Activated CD4-positive, alpha-beta T cell treated with anti-CD3 and anti-CD28 coated beads for 24 hours (primary cell): ENCODE data around the gene NBL1.

Experiments
- DNase-seq, 2 donors: peaks; one replicate each; pipeline ENCODE4 v3.0.0-alpha.2; 2020; ENCODE audit warnings: low read depth in 2 of 2

Gene NBL1, protein sequence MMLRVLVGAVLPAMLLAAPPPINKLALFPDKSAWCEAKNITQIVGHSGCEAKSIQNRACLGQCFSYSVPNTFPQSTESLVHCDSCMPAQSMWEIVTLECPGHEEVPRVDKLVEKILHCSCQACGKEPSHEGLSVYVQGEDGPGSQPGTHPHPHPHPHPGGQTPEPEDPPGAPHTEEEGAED

GRCh38 chr1:19643602-19644394 lies at the start of gene NBL1:
TSS of gene NBL1 (plus strand) at chr1:19644311. CDS start at chr1:19655031, 10,720 bp downstream.
- DNase-seq = peak; percentile 40 to 52

GRCh38 chr1:19596065-19596713 lies 47.9 kb upstream of the NBL1 start:
- no peak for DNase-seq

DNA sequence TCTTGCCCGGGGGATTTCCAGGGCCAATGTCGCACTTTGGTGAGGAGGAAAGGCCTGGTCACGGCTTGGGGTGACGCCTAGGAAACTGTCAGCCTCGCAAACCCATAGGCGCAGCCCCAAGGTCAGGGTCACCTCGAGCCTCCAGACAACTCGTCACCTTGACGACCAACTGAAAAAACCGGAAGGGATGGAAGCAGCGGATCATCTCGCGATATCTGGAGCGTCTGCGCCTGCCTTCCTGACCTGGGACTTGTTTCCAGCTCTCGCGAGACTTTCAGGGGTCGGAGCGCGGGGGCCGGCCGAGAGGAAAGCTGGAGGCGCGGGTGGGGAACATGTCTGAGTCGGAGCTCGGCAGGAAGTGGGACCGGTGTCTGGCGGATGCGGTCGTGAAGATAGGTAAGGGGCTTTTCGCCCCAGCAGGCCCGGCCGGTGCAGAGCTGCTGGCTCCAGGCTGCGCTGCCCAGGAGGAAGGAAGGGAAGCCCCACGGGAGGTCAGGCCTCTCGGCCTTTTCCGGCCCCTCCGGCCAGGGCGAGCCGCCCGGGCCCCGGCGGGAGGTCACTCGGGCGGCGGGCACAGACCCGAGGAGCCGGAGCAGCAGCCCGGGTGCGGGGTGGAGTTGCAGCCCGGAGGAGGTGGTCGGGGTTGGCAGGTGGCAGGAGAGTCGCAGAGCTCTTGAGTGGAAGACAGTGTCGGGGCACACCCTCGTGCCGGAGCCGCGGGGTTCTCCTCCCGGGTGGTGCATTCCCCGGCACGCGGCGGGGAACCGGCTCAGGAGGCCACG lies 47.2 kb upstream of the NBL1 start:
- peak; percentile 89 to 95 for DNase-seq

- no peak for DNase-seq
Observed at GRCh38 chr1:19597496-19598309, 46.4 kb upstream of the NBL1 start.

DNA sequence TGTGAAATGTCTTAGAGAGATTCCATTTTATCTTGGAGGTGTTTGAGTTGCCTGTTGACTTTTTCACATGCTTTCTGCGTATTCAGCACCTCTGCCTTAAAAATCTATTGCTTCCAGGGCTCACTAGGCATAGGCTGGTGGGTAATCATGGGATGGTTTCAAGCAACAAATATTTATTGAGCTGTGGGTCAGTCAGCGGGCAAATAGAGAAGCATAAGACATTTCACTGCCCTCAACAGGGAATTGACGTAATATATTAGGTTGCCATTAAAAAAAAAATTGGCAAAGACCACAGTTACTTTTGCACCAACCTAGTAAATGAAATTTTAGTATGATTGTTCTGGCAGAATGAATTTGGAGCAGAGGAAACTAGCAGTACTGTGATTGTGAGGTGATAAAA lies 44.3 kb upstream of the NBL1 start:
- no peak for DNase-seq

GRCh38 chr1:19602486-19602885 lies 41.6 kb upstream of the NBL1 start:
- no peak for DNase-seq

GRCh38 chr1:19605967-19606366 lies 38.1 kb upstream of the NBL1 start:
- DNase-seq = no peak

GRCh38 chr1:19606817-19607642 lies 37.1 kb upstream of the NBL1 start:
- no peak for DNase-seq

GRCh38 chr1:19608232-19608631 lies 35.9 kb upstream of the NBL1 start:
- no peak for DNase-seq

DNA sequence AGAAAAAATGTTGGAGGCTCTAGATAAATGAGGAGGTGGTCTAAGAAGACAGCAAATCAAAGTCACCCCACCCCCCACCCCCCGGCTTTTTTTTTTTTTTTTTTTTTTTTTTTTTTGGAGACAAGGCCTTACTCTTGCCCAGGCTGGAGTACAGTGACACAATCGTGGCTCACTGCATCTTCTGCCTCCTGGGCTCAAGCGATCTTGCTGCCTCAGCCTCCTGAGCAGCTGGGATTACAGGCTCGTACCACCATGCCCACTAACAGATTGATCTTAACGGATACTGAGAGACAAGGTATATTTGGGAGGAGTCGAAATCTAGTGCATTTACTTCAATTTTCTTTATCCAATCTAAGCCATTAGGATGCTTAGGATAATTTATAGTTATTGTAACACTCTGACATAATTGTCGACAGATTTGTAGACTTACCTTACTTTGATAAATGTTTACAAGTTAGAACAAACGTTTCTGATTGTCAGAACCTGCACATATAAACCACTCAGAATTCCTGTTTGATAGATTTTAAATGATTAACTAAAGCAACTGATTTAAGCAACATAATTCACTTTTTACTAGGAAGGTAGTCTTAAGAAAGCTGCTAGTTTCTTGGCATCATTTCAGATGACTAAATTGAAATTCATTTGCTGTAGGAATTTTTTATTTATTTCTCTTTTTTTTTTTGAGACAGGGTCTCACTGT lies 33.7 kb upstream of the NBL1 start:
- no peak for DNase-seq

- DNase-seq = no peak
Observed at GRCh38 chr1:19612530-19612929, 31.6 kb upstream of the NBL1 start.

DNA sequence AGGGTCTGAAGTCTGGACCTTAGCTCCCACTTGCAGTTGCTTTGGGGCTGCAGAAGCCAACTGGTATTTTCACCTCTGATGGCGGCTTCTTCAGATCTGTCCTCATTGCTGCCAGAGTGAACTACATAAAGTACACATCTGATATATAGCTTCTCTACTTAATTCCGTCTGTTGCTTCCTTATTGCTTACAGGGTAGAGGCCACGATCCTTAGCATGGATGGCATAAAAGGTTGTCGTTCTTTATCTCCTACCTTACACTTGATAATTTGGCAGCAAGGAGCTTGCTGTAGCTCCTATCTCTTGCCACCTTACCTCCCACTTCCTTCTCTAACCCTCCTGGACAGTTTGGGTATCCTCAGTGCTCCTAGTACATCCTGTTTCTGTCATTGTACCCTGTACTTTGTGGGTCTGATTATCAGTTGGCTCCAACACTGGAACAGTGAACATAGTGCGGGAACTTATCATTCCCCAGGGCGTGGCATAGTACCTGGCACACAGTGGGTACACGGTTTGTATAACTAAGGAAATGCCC lies 30.9 kb upstream of the NBL1 start:
- no peak for DNase-seq

DNA sequence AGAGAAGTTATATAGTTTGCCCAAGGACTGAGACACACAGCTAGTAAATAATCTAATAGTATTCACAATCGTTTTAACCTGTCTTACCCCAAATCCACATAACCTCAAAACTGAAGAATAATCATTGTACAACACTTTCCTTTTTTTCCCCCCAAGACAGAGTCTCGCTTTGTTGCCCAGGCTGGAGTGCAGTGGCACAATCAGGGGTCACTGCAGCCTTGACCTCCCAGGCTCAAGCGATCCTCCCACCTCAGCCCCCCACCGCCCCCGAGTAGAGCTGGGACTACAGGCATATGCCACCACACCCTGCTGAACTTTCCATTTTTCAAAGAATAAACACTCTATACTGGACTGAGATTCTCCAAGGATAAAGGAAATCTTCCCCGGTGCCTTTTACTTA lies 28.7 kb upstream of the NBL1 start:
- DNase-seq = no peak

DNA sequence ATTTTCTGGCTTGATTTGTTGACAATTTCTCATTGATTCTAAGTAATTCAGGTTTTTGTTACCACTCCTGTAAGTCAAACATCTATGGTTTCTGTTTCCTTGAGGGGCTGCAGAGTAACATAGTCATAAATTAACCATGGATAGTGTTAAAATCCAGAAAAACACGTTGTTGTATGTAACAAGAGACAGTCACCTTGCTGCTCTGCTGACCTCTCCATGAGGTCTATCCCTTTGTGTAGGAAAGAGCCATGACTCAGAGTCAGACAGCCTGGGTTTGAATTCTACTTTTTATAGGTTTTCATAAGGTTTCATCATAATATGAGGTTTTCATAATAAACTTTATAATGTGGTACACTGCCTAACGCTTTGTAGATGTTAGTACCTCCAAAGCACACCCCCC lies 27.6 kb upstream of the NBL1 start:
- DNase-seq = no peak

DNA sequence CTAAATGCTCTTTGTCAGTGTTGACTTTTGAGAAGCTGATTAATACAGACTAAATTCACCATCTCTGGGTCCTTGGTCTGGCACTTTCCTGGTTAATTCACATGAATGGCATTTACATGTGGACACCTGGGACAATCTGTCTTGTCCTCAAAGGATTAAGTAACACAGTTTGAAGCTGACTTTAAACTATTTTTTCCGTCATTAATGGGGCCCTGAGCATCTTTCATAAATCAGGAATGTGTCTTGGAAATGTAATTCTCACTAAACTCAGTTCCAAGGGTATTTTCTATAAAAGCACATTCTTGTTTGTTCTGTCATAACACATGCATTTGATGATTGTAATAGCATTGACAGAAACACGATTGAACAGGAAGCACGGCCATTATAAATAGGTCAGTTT lies 26.7 kb upstream of the NBL1 start:
- no peak for DNase-seq

GRCh38 chr1:19618428-19618827 lies 25.7 kb upstream of the NBL1 start:
- no peak for DNase-seq

DNA sequence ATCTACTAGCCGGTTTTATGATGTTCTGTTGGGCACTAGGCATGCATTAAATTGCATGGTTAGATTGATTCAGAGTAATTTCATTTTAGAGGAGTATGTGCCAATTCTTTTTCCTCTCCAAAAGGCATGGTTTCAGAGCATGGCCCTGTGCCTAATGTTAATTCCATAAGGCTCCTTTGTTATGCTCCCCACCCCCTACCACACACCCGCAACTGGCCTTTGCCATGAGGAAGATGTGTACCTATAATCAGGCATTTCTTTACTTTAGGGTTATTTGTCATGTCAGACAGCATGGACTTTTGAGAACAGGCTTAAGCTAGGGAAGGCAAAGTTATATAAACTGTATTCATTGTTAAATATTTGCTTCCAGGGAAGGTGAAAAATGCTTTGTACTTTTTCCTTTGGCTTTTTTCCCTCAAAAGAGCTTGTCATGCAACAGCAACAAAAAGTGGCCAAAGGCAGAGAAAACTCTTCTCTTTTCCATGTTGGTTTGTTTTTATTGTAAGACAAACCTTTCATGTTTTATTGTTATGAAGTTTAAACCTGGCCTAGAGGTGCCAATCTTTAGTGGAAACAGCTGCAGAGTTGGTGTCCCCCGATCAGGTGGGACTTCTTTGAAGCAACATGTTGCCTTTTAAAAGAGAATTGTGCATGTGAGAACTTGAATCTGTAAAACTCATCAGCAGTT lies 24.3 kb upstream of the NBL1 start:
- DNase-seq = no peak

GRCh38 chr1:19620786-19621185 lies 23.3 kb upstream of the NBL1 start:
- DNase-seq = no peak
